H1 (cell line): ENCODE measurements around the gene SRSF8. TPM values are rescaled to one million over a fixed set of nuclear protein-coding genes. Genes with fewer than 3 reads are reported as not detected.

Source experiments
- TCF12 ChIP-seq: IDR thresholded peaks from 2 replicates; pipeline ENCODE4 v1.6.1; 2011; ENCODE audit warnings: low read depth, mild to moderate bottlenecking, low read length
- YY1 ChIP-seq: IDR thresholded peaks from 2 replicates; pipeline ENCODE4 v1.6.1; 2011; ENCODE audit warnings: low read depth, mild to moderate bottlenecking, low read length
- polyA plus RNA-seq, 7 experiments: library from polyadenylated mRNA; depleted of rRNA in 3 of 7; stranded (reverse) in 5 of 7; unstranded in 2 of 7; fragments of >200 nt in 5 of 7; fragments of 200-250 nt in 2 of 7; gene quantifications; 1 replicate in 5 of 7; 2 replicates in 1 of 7; 4 replicates in 1 of 7; pipeline versions ENCODE4 v1.2.1 to v1.2.3, GENCODE V29; 2011 to 2013; ENCODE audit warnings: missing spikeins in 2 of 7, mixed read lengths in 2 of 7
- total RNA-seq: library from RNA; stranded (reverse); fragmentation: NEBNext Ultra II Directional; extraction: Animal tissue kit (Norgen Biotek cat#: 25700); gene quantifications from 2 replicates; pipeline ENCODE4 v1.2.1, GENCODE V29; 2021

SRSF8 gene
- total and polyA plus RNA-seq, 2 of the 8 experiments (the other 6 are each of a cell fraction or from before 2014, with no cell fraction given) = 13.2 to 18.5 TPM

DNA sequence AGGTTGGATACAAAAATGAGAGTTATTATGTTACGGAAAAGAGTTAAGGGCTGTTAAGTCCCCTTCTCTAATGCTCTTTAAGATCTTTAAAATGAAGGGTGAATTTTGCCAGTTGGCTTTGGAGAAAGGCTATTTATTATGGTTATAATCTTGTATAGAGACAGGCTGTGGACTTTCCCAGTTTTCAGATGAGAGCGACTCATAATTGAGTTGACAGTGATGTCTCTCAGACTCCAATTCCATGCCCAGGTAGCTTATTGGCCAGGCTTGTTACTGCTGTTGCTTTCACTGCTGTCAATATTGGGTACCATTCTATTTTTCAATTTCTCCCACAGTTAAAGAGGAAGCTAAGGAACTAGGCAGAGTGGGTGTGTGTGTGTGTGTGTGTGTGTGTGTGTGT lies 36.0 kb downstream of the SRSF8 start (continued):
- TF ChIP-seq TCF12 = no peak
- TF ChIP-seq YY1 = no peak
- TF ChIP-seq, all 59 proteins: peak for 0
